Body of pancreas (tissue), 4 donors: ENCODE measurements around the gene RGSL1. TPM values are rescaled to one million over a fixed set of nuclear protein-coding genes. Genes with fewer than 3 reads are reported as not detected.

ENCODE experiments used
- ATAC-seq: fragments of 150-250 bp; one replicate; pipeline ENCODE4 v1.9.1; 2016
- DNase-seq, 4 donors: peaks; one replicate each; pipeline ENCODE4 v3.0.0-alpha.2; 2019
- H3K27ac ChIP-seq, 4 donors: fragments of 200-600 bp; sonication (generic); 1 replicate in 3 of 4; 2 replicates in 1 of 4; pipeline versions ENCODE4 v1.5.1 to v1.6.1; 2016 to 2019; ENCODE audit warnings: mild to moderate bottlenecking in 1 of 4, mixed read lengths in 1 of 4, moderate library complexity in 1 of 4
- H3K27me3 ChIP-seq, 2 donors: fragments of 200-600 bp; sonication (generic); one replicate each; pipeline ENCODE4 v1.6.0; 2016; ENCODE audit warnings: mild to moderate bottlenecking in 1 of 2
- H3K36me3 ChIP-seq, 2 donors: fragments of 200-600 bp; sonication (generic); replicated peaks in 1 of 2; 2 replicates each; pipeline ENCODE4 v1.5.1; 2016; ENCODE audit warnings: low read depth in 2 of 2; ENCODE audit not compliant: insufficient read depth in 1 of 2
- H3K4me1 ChIP-seq: fragments of 200-600 bp; sonication (generic); one replicate; pipeline ENCODE4 v1.6.0; 2016
- H3K4me3 ChIP-seq, 2 donors: fragments of 200-600 bp; sonication (generic); 1 replicate in 1 of 2; 2 replicates in 1 of 2; pipeline ENCODE4 v1.5.1; 2016 to 2019
- H3K9me3 ChIP-seq, 3 donors: fragments of 200-600 bp; sonication (generic); 1 replicate in 2 of 3; 2 replicates in 1 of 3; pipeline ENCODE4 v1.5.1; 2016
- CTCF ChIP-seq, 7 experiments: fragments of 450-650 bp in 4 of 7; fragments of 200-600 bp in 3 of 7; sonication (generic) in 3 of 7; IDR thresholded peaks; one replicate each; pipeline ENCODE4 v1.5.1; 2016 to 2019; ENCODE audit warnings: antibody characterized with exemption in 7 of 7
- POLR2A ChIP-seq, 3 donors: fragments of 450-650 bp; IDR thresholded peaks; one replicate each; pipeline ENCODE4 v1.6.1; 2016; ENCODE audit warnings: antibody characterized with exemption in 3 of 3, mild to moderate bottlenecking in 2 of 3
- WGBS, 2 donors: methylation state at CpG; one replicate each; pipeline ENCODE4 v1.1.5; 2017; 5-methylcytosine and 5-hydroxymethylcytosine counted together
- intact Hi-C: fragments of 100-400 bp; cut with DNase I; formaldehyde crosslinking; loops from one replicate; pipeline ENCODE4 v1.15.1; 2023
- total RNA-seq, 2 donors: library from RNA; depleted of rRNA; stranded (reverse); fragments of >200 nt; gene quantifications; one replicate each; pipeline ENCODE4 v1.1.0, GENCODE V29; 2016

RGSL1 gene
- total RNA-seq, 2 donors from 2014 or later, result not detected

GRCh38 chr1:182453631-182454030, 3.7 kb downstream of the RGSL1 start:
- Histone ChIP-seq H3K27ac (no peak overlapping the region), H3K9me3 (no peaks in the 10 kb centered on the region), H3K4me1 (no peaks in the 10 kb centered on the region), H3K36me3 (no peaks in the 10 kb centered on the region), H3K4me3 (no peak overlapping the region), H3K27me3 (no peaks in the 10 kb centered on the region)
- TF ChIP-seq CTCF (IDR thresholded peaks at IDR 0.05) (no peak), POLR2A (IDR thresholded peaks at IDR 0.05) (no peak)
- ATAC-seq, result no peak
- intact Hi-C loops, result no loop called here
- DNase-seq, result no peak
- whole genome bisulfite sequencing, 2 donors, result 65 to 74% methylated on average over 7 of the region's 7 CpGs

- TF ChIP-seq POLR2A (IDR thresholded peaks at IDR 0.05) (no peak), CTCF (IDR thresholded peaks at IDR 0.05) (no peak)
- intact Hi-C loops, result no loop called here
These were observed 7.9 kb downstream of the RGSL1 start for GRCh38 chr1:182457844-182458243.

GRCh38 chr1:182459949-182460348, 10.0 kb downstream of the RGSL1 start:
- intact Hi-C loops, result no loop called here
- WGBS, 2 donors, result 63 to 68% methylated on average over 3 of the region's 3 CpGs
- no peaks in the 10 kb centered on the region for H3K4me1 ChIP-seq
- H3K36me3 ChIP-seq, result no peaks in the 10 kb centered on the region
- H3K27me3 ChIP-seq, result no peaks in the 10 kb centered on the region
- ATAC-seq (no peak), DNase-seq (no peak)
- no peaks in the 10 kb centered on the region for H3K9me3 ChIP-seq
- H3K4me3 ChIP-seq, result no peak overlapping the region
- no peak overlapping the region for H3K27ac ChIP-seq
- TF ChIP-seq CTCF (IDR thresholded peaks at IDR 0.05) (no peak), POLR2A (IDR thresholded peaks at IDR 0.05) (no peak)

More at GRCh38 chr1:182457844-182458243, 7.9 kb downstream of the RGSL1 start:
- no peak for ATAC-seq
- no peaks in the 10 kb centered on the region for H3K4me1 ChIP-seq
- H3K27me3 ChIP-seq, result no peaks in the 10 kb centered on the region
- 24 to 38% methylated on average over 3 of the region's 3 CpGs for WGBS, 2 donors
- DNase-seq, result no peak
- H3K27ac ChIP-seq, result no peak overlapping the region
- H3K4me3 ChIP-seq, result no peak overlapping the region
- no peaks in the 10 kb centered on the region for H3K9me3 ChIP-seq
- H3K36me3 ChIP-seq, result no peaks in the 10 kb centered on the region

- DNase-seq (no peak), ATAC-seq (no peak)
- no peak overlapping the region for H3K27ac ChIP-seq
- intact Hi-C loops, result no loop called here
- no peaks in the 10 kb centered on the region for H3K4me1 ChIP-seq
- no peak overlapping the region for H3K4me3 ChIP-seq
- H3K27me3 ChIP-seq, result no peaks in the 10 kb centered on the region
- no peaks in the 10 kb centered on the region for H3K9me3 ChIP-seq
- H3K36me3 ChIP-seq, result no peaks in the 10 kb centered on the region
- no peak for TF ChIP-seq POLR2A (IDR thresholded peaks at IDR 0.05)
- no peak for TF ChIP-seq CTCF (IDR thresholded peaks at IDR 0.05)
These were observed 10.6 kb downstream of the RGSL1 start for GRCh38 chr1:182460550-182460951.

- intact Hi-C loops, result no loop called here
- ATAC-seq (no peak), DNase-seq (no peak)
- no peaks in the 10 kb centered on the region for H3K9me3 ChIP-seq
- WGBS, 2 donors, result 64 to 68% methylated on average over 4 of the region's 4 CpGs
- no peak for TF ChIP-seq POLR2A (IDR thresholded peaks at IDR 0.05)
- no peak for TF ChIP-seq CTCF (IDR thresholded peaks at IDR 0.05)
- H3K27me3 ChIP-seq, result no peaks in the 10 kb centered on the region
- no peak overlapping the region for H3K27ac ChIP-seq
- no peak overlapping the region for H3K4me3 ChIP-seq
- H3K4me1 ChIP-seq, result no peaks in the 10 kb centered on the region
- no peaks in the 10 kb centered on the region for H3K36me3 ChIP-seq
These were observed 23.6 kb downstream of the RGSL1 start for GRCh38 chr1:182473556-182473955.
